ENCODE results near the gene DDX51. TPM values are rescaled to one million over a fixed set of nuclear protein-coding genes. Genes with fewer than 3 reads are reported as not detected.

Gene DDX51
- total RNA-seq, 3 donors from 2014 or later (not counting 1 experiment from before 2014, with no cell fraction given), result 39.5 to 55.9 (median 54.2) TPM

DNA sequence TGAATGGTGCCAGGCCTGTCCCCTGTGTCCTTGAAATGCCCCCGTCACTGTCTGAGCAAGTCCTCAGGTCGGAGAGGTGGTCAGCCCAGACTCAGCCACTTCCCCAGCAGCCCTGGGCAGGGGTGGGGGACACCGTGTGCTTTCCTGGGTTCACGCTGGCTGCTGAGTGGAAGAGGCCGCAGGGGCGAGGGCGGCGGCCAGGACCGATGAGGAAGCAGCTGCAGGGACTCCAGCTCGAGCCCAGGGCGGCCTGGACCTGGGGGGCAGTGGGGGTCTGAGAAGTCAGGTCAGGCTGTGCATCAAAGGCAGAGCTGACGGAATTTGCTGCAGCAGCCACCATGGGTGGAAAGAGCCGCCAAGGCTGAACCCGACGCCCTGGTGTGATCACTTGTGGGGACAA lies 28.5 kb upstream of the DDX51 start:
- 46% methylated on average over 15 of the region's 15 CpGs for WGBS (ENCODE audit: insufficient coverage)
- H3K27ac Mint-ChIP-seq, result no peak overlapping the region
- no peaks in the 10 kb centered on the region for H3K36me3 Mint-ChIP-seq
- no peaks in the 10 kb centered on the region for H3K36me3 ChIP-seq (ENCODE audit: control insufficient read depth, insufficient read depth, low read length)
- intact Hi-C loops (cut with micrococcal nuclease), result no loop called here
- H3K4me1 ChIP-seq (ENCODE audit: control insufficient read depth, insufficient read depth, low read length), result peaks cover 3% of the 10 kb centered on the region
- TF ChIP-seq, protein P1, sequence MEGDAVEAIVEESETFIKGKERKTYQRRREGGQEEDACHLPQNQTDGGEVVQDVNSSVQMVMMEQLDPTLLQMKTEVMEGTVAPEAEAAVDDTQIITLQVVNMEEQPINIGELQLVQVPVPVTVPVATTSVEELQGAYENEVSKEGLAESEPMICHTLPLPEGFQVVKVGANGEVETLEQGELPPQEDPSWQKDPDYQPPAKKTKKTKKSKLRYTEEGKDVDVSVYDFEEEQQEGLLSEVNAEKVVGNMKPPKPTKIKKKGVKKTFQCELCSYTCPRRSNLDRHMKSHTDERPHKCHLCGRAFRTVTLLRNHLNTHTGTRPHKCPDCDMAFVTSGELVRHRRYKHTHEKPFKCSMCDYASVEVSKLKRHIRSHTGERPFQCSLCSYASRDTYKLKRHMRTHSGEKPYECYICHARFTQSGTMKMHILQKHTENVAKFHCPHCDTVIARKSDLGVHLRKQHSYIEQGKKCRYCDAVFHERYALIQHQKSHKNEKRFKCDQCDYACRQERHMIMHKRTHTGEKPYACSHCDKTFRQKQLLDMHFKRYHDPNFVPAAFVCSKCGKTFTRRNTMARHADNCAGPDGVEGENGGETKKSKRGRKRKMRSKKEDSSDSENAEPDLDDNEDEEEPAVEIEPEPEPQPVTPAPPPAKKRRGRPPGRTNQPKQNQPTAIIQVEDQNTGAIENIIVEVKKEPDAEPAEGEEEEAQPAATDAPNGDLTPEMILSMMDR (IDR thresholded peaks at IDR 0.05), result no peak
- DNase-seq (no peak), ATAC-seq (no peak)
- no peak overlapping the region for H3K4me3 ChIP-seq (ENCODE audit: low read length)
- H3K27me3 ChIP-seq (ENCODE audit: control insufficient read depth, insufficient read depth, low read length), result no peaks in the 10 kb centered on the region
- no peak overlapping the region for H3K4me3 Mint-ChIP-seq
- H3K9me3 ChIP-seq (ENCODE audit: control insufficient read depth, insufficient read depth, low read length), result no peaks in the 10 kb centered on the region
- no peaks in the 10 kb centered on the region for H3K9me3 Mint-ChIP-seq
- peaks cover 0 to 3% of the 10 kb centered on the region in 2 donors for H3K27me3 Mint-ChIP-seq (ENCODE audit: low read depth in 2 of 2)
- no peak overlapping the region for H3K27ac ChIP-seq (ENCODE audit: low read length)
- no peaks in the 10 kb centered on the region for H3K4me1 Mint-ChIP-seq

DNA sequence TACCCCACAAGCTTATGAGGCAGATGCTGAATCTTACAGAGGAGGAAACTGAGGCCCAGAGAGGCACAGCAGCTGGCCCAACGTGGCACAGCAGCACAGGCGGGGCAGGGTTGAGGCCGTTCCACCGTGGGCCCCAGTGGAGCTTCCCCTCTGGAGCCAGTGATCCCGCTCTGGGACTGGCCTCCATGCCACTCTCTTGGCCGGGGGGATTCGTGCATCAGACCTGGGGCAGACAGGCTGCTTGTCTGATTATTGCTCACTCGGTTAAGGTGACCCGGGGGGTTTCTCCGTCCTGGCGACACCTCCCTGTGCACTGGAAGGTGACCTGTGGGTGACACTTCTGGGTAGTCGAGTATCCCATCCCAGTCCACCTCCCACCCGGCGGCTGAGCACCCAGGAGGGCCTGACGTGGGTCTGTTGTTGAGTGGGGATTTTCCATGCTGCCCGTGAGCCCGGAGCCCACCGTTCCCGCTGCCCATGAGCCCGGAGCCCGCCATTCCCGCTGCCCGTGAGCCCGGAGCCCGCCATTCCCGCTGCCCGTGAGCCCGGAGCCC lies 27.9 kb upstream of the DDX51 start:
- no peak overlapping the region for H3K27ac Mint-ChIP-seq
- Histone ChIP-seq H3K4me3 (ENCODE audit: low read length) (no peak overlapping the region), H3K27ac (ENCODE audit: low read length) (no peak overlapping the region), H3K4me1 (ENCODE audit: control insufficient read depth, insufficient read depth, low read length) (peaks cover 3% of the 10 kb centered on the region), H3K27me3 (ENCODE audit: control insufficient read depth, insufficient read depth, low read length) (no peaks in the 10 kb centered on the region), H3K9me3 (ENCODE audit: control insufficient read depth, insufficient read depth, low read length) (no peaks in the 10 kb centered on the region), H3K36me3 (ENCODE audit: control insufficient read depth, insufficient read depth, low read length) (no peaks in the 10 kb centered on the region)
- H3K9me3 Mint-ChIP-seq, result peaks cover under 1 to 1% of the 10 kb centered on the region in 2 donors
- H3K4me1 Mint-ChIP-seq, result peaks cover 0 to 1% of the 10 kb centered on the region in 2 donors
- TF ChIP-seq, protein P1 (IDR thresholded peaks at IDR 0.05), result no peak
- DNase-seq (no peak), ATAC-seq (no peak)
- intact Hi-C loops (cut with micrococcal nuclease), result no loop called here
- 88% methylated on average over 21 of the region's 28 CpGs for WGBS (ENCODE audit: insufficient coverage)
- peaks cover 0 to 3% of the 10 kb centered on the region in 2 donors for H3K27me3 Mint-ChIP-seq (ENCODE audit: low read depth in 2 of 2)
- no peaks in the 10 kb centered on the region for H3K36me3 Mint-ChIP-seq
- no peak overlapping the region for H3K4me3 Mint-ChIP-seq

DNA sequence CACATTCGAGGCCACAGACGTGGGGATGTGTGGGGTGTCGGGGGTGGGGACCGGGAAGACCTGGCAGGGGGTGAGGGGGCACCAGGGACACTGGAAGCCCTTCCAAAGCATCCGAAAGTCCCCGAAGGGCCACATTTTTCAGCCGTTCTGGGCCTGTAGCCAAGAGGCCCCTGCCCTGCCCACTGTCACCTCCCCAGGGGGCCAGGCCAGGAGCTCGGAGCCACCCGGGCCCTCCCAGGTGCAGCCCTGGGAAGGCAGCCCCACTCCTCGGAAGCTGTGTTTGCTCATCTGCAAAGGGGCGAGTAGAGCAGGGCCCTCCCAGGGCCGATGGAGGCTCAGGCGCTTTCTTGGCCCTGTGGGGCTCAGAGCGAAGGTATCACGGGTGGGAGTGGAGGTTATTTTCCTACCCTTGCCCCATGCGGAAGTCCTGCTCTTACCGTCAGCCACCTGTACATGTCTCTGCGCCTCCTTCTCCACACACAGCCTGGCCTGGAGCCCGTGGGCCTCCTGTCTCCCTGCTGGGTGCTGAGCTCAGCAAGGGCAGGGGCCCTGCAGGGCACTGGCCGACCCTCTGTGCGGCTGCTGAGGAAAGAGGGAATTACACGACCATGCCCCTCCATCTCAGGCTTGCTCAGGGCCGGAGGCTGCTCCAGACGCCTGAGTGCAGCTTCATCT lies 27.3 kb upstream of the DDX51 start:
- WGBS (ENCODE audit: insufficient coverage), result 83% methylated on average over 24 of the region's 24 CpGs
- ATAC-seq (no peak), DNase-seq (no peak)
- intact Hi-C loops (cut with micrococcal nuclease), result no loop called here
- Histone ChIP-seq H3K27ac (ENCODE audit: low read length) (no peak overlapping the region), H3K4me3 (ENCODE audit: low read length) (no peak overlapping the region), H3K4me1 (ENCODE audit: control insufficient read depth, insufficient read depth, low read length) (peaks cover 3% of the 10 kb centered on the region), H3K27me3 (ENCODE audit: control insufficient read depth, insufficient read depth, low read length) (no peaks in the 10 kb centered on the region), H3K36me3 (ENCODE audit: control insufficient read depth, insufficient read depth, low read length) (no peaks in the 10 kb centered on the region), H3K9me3 (ENCODE audit: control insufficient read depth, insufficient read depth, low read length) (no peaks in the 10 kb centered on the region)
- H3K4me3 Mint-ChIP-seq, result no peak overlapping the region
- peaks cover 0 to 5% of the 10 kb centered on the region in 2 donors for H3K4me1 Mint-ChIP-seq
- H3K27me3 Mint-ChIP-seq (ENCODE audit: low read depth in 2 of 2), result peaks cover 0 to 6% of the 10 kb centered on the region in 2 donors
- no peak overlapping the region for H3K27ac Mint-ChIP-seq
- H3K36me3 Mint-ChIP-seq, result no peaks in the 10 kb centered on the region
- H3K9me3 Mint-ChIP-seq, result peaks cover 3 to 6% of the 10 kb centered on the region in 2 donors
- TF ChIP-seq, protein P1 (IDR thresholded peaks at IDR 0.05), result no peak
